Panc1 (cell line): ENCODE results near the gene SETD2.

ENCODE experiments used
- POLR2AphosphoS5 ChIP-seq: IDR thresholded peaks from 2 replicates; pipeline ENCODE4 v1.6.1; 2012; ENCODE audit warnings: mild to moderate bottlenecking, low read depth, low read length, moderate library complexity
- SIN3A ChIP-seq: IDR thresholded peaks from 2 replicates; pipeline ENCODE4 v1.6.1; 2012; ENCODE audit warnings: low read depth, mild to moderate bottlenecking, low read length, moderate library complexity, borderline replicate concordance; ENCODE audit not compliant: insufficient read depth
- TF ChIP-seq, protein P1 (sequence below): fragments of 450-650 bp; IDR thresholded peaks from 2 replicates; pipeline ENCODE4 v1.5.1; 2017; ENCODE audit warnings: mild to moderate bottlenecking
- TF ChIP-seq, protein P2 (sequence below), 2 experiments: IDR thresholded peaks; 2 replicates each; pipeline ENCODE4 v1.6.1; 2011 to 2012; ENCODE audit warnings: low read depth in 2 of 2, control low read depth in 1 of 2, low read length in 1 of 2, mild to moderate bottlenecking in 1 of 2, moderate library complexity in 1 of 2; ENCODE audit not compliant: insufficient read depth in 1 of 2

DNA sequence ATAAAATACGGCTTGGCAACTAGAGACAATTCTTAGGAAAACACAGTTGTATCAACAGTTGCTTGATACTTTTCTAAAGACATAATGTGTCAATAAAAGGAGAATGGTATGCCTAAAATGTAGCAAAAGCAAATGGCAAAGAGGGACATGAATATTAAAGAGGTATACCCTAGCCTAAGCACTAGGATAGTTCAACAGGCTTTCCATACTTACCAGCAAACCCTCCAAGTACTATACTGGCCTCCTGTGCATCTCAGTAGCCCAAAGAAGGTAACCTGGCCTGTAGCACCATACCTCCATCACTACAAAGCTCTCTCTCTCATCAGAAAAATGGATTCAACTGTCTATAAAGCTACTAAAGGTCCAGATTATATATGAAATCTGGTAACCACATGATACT, 7.5 kb downstream of the SETD2 start:
- TF ChIP-seq, protein P1, sequence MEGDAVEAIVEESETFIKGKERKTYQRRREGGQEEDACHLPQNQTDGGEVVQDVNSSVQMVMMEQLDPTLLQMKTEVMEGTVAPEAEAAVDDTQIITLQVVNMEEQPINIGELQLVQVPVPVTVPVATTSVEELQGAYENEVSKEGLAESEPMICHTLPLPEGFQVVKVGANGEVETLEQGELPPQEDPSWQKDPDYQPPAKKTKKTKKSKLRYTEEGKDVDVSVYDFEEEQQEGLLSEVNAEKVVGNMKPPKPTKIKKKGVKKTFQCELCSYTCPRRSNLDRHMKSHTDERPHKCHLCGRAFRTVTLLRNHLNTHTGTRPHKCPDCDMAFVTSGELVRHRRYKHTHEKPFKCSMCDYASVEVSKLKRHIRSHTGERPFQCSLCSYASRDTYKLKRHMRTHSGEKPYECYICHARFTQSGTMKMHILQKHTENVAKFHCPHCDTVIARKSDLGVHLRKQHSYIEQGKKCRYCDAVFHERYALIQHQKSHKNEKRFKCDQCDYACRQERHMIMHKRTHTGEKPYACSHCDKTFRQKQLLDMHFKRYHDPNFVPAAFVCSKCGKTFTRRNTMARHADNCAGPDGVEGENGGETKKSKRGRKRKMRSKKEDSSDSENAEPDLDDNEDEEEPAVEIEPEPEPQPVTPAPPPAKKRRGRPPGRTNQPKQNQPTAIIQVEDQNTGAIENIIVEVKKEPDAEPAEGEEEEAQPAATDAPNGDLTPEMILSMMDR, result no peak
- no peak for TF ChIP-seq POLR2AphosphoS5
- TF ChIP-seq SIN3A, result no peak
- TF ChIP-seq, protein P2, sequence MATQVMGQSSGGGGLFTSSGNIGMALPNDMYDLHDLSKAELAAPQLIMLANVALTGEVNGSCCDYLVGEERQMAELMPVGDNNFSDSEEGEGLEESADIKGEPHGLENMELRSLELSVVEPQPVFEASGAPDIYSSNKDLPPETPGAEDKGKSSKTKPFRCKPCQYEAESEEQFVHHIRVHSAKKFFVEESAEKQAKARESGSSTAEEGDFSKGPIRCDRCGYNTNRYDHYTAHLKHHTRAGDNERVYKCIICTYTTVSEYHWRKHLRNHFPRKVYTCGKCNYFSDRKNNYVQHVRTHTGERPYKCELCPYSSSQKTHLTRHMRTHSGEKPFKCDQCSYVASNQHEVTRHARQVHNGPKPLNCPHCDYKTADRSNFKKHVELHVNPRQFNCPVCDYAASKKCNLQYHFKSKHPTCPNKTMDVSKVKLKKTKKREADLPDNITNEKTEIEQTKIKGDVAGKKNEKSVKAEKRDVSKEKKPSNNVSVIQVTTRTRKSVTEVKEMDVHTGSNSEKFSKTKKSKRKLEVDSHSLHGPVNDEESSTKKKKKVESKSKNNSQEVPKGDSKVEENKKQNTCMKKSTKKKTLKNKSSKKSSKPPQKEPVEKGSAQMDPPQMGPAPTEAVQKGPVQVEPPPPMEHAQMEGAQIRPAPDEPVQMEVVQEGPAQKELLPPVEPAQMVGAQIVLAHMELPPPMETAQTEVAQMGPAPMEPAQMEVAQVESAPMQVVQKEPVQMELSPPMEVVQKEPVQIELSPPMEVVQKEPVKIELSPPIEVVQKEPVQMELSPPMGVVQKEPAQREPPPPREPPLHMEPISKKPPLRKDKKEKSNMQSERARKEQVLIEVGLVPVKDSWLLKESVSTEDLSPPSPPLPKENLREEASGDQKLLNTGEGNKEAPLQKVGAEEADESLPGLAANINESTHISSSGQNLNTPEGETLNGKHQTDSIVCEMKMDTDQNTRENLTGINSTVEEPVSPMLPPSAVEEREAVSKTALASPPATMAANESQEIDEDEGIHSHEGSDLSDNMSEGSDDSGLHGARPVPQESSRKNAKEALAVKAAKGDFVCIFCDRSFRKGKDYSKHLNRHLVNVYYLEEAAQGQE (IDR thresholded peaks at IDR 0.05; ENCODE audit: insufficient read depth in 1 of 2, low read depth in 2 of 2, low read length in 1 of 2), result no peak
